Muscle of arm (tissue), 12 donors: Measurements from ENCODE around the gene RFNG. TPM values are rescaled to one million over a fixed set of nuclear protein-coding genes. Genes with fewer than 3 reads are reported as not detected.

ENCODE experiments used
- DNase-seq: peaks from one replicate; pipeline ENCODE4 v3.0.0-alpha.2; 2013
- polyA plus RNA-seq, 12 donors: library from polyadenylated mRNA; unstranded; fragments of 120-200 nt; gene quantifications; one replicate each; pipeline ENCODE4 v1.2.1, GENCODE V29; 2013; ENCODE audit not compliant: insufficient read length in 12 of 12

Gene RFNG
- polyA plus RNA-seq, 12 donors = 22.8 to 56.6 (median 30.1) TPM; not detected in 1

- DNase-seq = no peak
These were observed 28.6 kb upstream of the RFNG start for GRCh38 chr17:82080048-82080788.

DNA sequence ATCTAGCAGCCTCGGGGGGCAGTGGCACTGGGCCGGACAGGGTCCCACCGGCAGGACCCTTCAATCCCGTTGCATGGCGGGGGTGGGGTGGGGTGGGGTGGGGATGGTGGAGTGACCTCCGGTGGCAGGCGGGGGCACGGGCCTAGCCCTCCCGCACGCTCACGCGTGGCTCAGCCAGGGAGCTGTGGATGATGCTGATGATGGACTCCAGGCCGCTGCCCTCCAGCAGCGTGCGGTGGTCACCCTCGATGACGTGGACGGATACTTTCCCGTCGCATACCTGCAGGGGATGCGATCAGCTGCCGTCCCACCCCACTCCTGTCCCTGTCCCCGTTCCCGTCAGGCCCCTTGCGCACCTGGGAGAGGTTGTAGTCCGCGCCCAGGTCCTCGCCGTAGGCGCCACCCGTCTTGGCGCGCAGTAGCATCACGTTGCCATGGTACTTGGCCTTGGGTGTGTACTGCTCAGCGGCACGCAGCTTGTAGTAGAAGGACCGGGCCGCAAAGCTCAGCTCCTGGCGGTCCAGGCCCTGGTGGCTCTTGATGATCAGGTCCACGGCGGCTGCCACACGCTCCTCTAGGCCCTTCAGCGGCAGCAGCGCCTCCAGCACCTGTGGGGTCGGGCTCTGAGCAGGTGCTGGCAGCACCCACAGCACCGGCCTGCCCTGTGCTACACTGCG is 27.5 kb upstream of the RFNG start:
- no peak for DNase-seq

DNA sequence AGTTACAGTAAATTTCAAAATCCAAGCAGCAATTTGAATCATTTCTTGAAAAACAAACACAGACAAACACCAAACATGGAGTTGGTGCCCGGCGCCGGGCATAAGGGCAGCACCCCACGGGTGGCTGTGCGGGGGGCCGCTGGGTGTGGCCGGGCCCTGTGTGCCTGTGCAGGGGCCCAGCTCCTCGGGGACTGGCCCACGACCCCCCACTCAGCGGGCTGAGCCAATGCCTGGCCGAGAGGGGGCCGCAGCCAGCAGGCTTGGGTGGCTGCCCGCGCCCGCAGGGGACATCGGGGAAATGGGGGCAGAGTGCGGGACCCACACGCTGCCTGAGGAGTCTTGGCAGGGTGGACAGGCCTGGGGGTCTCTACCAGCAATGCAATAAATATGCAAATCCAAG is 26.8 kb upstream of the RFNG start:
- DNase-seq = no peak

- peak; percentile 66 for DNase-seq
These were observed 26.2 kb upstream of the RFNG start for GRCh38 chr17:82077617-82078358.

DNA sequence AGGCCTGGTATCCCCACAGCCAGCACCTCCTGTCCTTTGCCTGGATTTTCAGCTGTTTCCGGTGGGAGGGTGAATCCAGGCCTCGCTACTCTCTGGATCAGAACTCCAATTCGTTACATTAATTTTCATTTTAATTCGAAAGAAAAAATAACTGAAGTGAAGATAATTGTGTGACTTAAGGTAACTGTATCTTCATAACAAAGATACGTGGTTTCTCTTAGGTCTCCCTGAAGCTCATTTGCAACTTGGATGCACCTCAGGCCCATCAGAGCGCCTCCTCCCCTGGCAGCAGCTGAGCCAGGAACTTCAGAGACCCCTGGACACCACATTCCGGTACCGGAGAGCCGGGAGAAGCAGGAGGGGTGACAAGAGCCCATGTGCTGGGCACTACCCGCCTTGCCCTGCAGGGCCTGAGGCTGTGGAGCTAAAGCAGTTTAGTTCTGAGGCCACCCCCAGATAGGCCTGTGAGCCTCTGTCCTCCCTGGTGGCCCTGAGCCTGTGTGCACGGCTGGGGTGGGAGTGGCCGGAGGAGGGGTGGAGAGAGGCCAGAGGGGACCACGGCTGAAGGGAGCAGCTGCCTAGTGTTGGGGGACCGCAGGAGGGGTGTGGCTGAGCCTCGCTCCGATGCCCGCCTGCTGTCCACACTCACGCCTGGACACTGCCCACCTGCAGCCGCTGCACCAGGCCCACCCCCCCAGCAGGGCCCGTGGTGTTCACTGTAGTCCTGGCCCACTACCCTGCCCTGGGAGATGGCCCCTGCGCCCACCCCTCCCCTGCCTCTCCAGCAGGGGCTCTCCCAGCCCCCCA is 25.4 kb upstream of the RFNG start:
- DNase-seq = no peak

DNA sequence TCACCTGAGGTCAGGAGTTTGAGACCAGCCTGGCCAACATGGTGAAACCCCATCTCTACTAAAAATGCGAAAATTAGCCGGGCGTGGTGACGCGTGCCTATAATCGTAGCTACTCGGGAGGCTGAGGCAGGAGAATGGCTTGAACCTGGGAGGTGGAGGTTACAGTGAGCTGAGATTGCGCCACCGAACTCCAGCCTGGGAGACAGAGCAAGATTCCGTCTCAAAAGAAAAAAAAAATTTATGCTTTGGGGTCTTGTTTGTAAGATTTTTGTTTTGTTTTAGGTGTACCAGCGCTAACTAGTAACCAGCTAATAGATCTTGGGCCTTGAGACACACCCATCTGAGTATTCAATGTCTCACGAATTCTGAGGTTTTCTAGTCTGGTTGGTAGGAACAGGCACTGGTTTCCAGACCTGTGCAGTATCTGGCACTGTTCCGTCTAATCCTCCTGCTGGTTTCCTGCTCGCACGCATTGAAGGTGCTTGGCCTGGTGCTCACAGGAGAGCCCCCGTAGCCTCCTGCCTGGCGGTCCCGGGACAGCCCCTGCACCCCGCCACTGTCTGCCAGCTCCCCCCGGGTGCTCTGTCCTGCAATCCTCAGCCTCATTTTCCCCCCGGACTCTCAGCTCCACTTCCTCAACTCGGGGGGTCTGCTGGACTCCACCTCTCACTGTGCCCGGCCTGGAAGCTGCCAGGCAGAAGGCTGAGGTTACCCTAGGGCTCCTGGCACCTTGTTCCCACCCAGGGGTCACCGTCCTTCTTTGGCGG is 24.6 kb upstream of the RFNG start:
- DNase-seq = no peak

DNA sequence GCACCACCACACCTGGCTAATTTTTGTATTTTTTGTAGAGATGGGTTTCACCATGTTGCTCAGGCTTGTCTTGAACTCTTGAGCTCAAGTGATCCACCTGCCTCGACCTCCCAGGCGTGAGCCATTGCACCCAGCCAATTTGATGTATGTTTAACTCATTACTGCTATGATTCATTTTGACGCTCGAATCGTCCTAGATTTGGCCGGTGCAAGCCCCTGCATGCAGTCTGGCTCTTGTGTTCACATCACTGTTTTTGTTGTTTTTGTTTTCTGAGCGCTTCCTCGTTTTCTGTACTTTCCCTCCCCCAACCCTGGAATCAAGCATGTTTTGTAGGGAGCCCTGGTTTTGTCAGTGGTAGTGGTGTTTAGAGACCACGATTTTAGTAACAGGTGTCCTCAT is 21.8 kb upstream of the RFNG start:
- DNase-seq = no peak

GRCh38 chr17:82072827-82073226 is 21.2 kb upstream of the RFNG start:
- DNase-seq = no peak

DNA sequence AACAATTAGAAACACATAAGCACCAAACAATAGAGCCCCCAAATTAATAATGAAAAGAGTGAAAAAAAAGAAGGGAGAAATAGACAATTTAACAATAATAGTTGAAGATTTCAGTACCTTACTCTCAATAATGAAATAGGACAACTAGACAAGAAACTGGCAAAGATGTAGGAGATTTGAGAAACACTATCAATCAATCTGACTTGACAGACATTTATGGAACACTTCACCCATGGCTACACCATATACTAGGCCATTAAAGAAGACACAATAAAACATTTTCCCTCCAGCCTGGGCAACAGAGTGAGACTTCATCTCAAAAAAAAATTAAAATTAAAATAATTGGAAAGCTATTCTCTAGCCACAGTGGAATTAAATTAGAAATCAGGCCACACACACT is 19.0 kb upstream of the RFNG start:
- DNase-seq = no peak

DNA sequence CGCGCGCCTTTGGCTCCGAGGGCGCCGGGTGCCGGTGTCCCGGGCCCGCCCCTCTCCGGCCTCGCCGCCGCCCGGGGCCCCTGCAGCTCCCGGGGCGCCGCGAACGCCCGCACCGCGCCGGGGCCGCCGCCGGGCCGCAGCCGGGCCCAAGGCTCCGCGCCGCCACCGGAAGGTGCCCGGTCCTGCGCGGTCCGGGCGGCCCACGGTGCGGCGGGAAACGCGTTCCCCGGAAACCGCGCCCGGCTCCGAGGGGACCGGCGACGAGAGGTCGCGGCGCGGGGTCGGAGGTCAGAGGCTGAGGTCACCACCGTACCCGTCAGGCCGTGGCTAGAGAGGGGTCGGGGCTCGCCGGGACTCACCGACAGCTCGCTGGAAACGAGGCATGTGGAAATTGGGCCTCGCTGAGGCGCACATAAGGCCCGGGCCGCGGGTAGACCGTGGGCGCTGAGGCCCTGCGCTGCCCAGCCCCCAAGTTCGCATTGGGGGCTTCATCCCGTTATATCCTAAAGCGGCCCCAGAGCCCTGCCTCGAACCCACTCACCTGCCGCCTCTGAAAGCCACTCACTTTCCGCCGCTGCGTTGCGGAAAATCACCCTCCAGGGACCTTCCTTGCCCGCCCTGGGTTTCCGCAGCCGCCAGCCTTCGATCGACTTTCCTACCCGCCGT is 14.2 kb upstream of the RFNG start, which contains the start of gene DUS1L:
DUS1L (minus strand) TSS at position 167 of the 666 bp plus-strand sequence. CDS start 745 bp downstream, outside the sequence.
- DNase-seq = peak; percentile 59

DNA sequence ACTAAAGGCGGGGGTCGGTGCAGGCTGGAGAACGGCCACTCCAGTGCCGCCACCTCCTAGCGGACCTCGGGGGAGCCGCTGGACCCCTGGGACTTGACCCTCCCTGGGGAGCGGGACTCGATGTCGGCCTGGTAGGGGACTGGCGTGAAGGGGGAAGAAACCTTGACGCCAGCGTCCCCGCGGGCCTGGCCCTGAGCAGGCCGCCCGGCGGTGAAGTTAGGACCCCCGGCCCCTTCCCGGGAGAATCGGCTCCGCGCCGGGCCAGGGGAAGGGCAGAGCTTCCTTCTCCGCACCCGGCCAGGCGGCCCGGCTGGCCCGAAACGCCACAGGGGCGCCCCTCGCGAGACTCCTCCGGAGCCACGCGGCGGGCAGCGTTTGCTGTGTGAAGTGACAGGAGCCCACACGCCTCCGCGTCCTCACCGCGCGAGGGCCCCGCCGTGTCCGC is 13.6 kb upstream of the RFNG start:
- DNase-seq = no peak

DNA sequence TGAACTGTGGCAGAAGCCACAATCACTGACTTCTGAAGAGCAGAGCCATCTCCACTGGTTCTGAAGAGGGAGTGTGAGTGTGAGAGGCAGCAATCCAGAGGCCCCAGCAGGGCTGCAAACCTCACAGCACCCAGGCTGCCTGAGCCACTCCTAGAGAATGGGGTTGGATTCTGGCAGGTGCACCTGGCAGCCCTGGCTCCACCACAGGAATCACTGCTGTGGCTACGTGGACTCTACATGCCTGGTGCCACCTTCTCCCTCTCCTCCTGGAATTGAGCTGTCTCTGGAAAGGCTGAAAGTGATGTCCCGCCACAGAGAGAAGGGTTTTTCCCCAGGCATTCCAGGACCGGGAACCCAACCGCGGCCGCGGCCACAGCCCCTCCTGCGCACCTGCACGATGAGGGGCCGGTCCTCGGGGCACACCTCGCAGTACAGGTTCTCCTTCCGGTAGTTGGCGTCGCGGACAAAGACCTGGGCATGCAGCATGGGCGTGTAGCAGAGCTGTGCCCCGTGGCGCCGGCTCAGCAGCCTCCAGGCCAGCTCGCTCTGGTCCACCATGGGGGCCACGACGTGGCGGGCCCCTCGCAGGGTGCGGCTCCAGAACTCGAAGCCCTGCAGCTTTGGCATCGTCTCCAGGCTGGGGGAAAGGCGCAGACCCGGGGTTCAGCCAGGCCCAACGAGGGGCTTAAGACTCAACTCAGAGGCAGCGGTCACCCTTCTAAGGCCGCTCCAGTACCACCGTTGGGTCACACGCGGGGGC is 13.0 kb upstream of the RFNG start:
- DNase-seq = no peak

GRCh38 chr17:82063424-82064415 is 12.1 kb upstream of the RFNG start:
- DNase-seq = no peak

GRCh38 chr17:82062984-82063368 is 11.4 kb upstream of the RFNG start:
- DNase-seq = no peak

- no peak for DNase-seq
These were observed 10.7 kb upstream of the RFNG start for GRCh38 chr17:82062076-82062983.

DNA sequence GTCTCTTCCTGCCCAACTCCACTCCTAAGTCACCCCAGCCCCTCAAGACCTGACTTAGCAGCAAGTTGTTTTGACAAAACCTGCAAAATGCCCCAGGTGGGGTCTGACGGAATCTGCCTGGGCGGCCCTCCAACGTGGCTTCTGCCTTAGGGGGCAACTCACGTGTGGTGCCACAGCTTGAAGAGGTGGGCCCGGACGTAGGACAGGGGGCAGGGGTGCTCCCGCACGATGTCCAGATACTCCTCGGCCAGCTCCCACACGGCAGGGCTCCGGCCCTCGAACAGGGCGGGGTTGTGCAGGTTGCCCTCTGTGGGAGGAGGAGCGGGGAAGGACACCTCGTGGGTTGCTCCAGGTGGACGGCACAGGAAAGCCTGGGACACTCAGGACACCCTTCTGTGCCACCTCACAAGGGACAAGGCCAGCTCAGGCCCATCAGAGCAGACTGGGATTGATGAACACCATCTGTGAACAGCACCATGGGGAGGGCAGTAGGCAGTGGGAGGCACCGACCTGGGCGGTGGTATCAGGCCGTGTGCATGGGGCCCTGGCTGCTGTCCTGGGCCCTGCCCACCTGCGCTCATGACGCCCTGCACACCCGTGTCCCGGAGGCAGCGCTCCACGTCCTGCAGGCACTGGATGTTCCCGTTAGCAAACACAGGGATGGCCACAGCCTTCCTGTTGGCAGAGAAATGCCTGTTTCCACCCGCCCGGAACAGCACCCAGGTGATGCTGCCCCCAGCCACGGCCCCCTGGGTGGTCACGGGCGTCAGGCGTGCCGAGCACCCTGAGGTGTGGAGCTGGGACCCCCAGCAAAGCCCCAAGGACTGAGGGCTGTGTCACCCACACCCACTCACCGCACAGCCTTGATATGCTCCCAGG is 9.7 kb upstream of the RFNG start:
- DNase-seq = no peak
